Mammary epithelial cell (primary cell): Measurements from ENCODE around the gene WDR3.

Source experiments
- CTCF ChIP-seq, 2 donors: IDR thresholded peaks in 1 of 2; conservative IDR thresholded peaks in 1 of 2; 2 replicates each; pipeline ENCODE4 v1.5.1; 2011 to 2012; ENCODE audit warnings: inconsistent platforms in 2 of 2, low read length in 2 of 2, mild to moderate bottlenecking in 2 of 2, control low read depth in 1 of 2, low read depth in 1 of 2; ENCODE audit not compliant: insufficient read depth in 1 of 2; ENCODE audit errors: extremely low read depth in 1 of 2
- EZH2 ChIP-seq: IDR thresholded peaks from 2 replicates; pipeline ENCODE4 v1.6.1; 2012; ENCODE audit warnings: low read length, inconsistent platforms, borderline replicate concordance

DNA sequence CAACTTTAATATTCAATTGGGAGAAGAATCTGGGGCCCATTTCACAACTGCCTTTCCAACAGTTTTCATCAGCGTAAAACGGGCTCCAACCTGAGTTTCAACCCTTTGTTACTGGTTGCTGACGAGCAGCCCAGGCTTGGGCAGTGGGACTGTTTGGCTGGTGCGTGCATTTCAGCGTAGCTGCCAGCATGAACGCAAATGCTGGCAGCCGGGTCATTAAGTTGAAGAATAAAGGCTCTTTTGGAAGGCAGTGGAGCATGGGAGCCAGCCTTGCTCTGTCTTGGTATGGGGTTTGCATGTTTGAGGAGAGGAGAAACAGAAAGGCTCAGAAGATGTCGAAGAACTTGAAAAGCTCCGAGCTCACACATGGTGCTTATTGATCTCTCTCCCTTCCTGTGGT is 40.7 kb downstream of the WDR3 start:
- TF ChIP-seq EZH2: no peak
- no peak for TF ChIP-seq CTCF (conservative IDR thresholded peaks at IDR 0.05 in 1 of 2, IDR thresholded peaks at IDR 0.05 in 1 of 2; ENCODE audit: extremely low read depth in 1 of 2, insufficient read depth in 1 of 2, low read depth in 1 of 2, low read length in 2 of 2)
